ENCODE data around the gene NCKAP5.

NCKAP5 gene

DNA sequence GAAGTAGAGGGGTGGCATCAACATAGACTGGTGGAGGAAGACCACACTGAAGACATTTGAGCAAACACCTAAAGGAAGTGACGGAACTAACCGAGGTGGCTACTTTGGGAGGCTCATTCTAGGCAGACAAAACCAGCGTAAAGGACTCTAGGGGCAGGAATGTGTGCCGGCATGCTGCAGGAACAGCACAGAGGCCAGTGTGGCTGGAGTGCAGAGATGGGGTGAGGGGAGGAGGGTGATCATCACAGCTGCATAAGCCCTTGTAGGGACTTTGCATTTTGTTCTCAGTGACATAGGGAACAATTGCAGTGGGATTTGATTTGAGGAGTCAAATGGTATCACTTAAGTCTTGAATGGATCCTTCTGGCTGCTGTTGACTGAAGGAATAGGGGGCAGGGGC is 253.5 kb downstream of the NCKAP5 start:
- DNase-seq = no peak

DNA sequence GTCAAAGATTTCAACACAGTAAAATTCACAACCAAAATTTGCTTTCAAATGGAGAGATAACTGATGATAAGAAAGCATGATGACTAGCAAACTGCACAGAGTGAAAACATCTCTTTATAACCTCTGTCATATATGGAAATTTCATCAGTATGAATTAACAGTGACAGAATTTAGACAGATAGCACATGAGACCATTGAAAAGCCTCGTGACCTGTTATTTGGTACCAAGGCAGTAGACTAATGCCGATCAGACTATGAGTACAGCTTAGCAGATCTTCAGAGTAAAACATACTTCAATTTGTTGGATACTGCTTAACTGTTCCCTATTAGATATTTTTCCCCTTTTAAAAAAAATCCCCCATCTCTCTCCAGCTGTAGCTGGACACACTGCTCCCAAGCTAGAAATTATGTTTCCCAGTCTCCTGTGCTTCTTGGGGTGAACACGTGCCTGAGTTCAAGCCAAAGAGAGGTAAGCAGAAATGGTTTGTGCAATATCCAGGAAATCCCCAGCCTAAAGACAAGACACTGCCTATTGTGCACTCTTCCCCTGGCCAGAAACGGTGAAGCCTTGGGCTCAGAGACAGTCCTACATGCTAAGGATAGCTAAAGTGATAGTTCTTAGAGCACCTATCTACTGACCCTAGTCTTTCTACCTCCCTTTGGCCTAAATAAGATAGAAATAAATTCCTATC is 256.1 kb downstream of the NCKAP5 start:
- DNase-seq = no peak

DNA sequence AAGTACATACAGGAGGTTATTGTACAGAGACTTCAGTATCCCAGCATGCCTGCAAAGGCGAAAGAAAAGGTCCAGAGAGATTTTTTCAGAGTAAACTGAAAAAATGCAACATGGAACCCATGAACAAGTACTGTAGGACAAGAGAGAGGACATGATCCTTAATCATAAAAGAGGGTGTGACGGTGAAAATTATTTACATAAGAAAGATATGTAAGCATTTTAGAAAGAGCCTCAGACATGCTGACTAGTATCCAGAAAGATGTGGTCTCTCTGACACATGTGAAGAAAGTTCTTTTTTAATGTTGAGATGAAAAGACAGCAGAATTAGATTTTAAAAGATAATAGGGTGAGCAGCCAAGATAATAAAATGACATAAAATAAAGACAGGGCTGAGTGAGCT is 262.0 kb downstream of the NCKAP5 start:
- DNase-seq = no peak

DNA sequence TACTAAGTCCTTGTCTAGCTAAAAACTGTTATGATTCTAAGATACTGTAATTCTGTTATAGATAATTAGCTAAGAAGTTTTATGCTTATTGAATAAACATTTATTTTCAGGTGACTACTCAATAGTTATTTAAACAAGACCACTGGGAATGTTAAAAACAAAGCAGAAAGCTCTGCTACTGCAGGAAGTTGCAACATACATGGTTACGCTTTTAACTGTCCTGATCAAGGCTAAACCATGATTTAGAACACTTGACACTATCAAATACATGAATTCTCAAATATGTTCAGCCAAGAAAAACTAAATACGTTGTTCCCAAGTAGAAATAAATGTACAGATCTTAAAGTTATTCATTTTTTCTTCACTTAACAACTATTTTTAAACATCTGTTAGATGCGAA is 263.9 kb downstream of the NCKAP5 start:
- no peak for DNase-seq

DNA sequence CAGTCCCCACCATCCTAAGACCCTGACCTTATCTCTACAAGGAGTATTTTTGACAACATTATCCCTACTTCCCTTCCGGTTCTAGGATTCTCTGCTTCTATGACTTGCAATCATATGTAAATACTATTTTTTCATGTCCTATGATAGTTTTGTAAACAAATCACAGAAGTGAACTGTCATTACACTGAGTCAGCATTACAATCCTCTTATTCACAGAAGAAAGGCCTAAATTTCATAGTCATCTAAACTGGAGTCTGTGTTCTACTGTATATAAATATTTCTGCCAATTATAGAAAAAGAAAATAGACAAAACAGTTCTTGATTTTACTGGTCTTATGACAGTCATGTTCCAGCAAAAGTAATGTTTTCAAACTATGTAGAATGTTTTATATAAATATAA is 265.1 kb downstream of the NCKAP5 start:
- DNase-seq = no peak

GRCh38 chr2:133296401-133296800 is 271.9 kb downstream of the NCKAP5 start:
- DNase-seq = no peak

GRCh38 chr2:133293544-133294353 is 274.5 kb downstream of the NCKAP5 start:
- DNase-seq = no peak

GRCh38 chr2:133292259-133292658 is 276.0 kb downstream of the NCKAP5 start:
- no peak for DNase-seq

DNA sequence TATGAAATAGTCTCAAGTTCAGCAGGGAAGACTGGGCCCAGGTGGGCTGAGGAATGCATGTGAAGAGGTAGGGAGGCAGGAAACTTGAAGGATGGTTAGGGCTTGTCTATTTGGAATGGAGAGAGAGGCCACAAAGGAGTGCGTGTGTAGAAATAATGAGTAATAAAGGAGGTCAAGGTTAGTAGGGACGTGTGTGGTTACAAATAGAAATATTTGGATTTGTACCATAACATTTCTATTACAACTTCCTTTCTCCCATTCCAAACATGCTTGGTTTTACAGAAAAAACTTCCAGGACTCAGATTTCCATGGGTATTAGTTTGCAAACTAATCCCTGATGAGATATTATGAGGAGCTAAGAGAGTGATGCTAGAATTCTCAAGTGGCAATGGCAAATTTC is 280.6 kb downstream of the NCKAP5 start:
- no peak for DNase-seq

DNA sequence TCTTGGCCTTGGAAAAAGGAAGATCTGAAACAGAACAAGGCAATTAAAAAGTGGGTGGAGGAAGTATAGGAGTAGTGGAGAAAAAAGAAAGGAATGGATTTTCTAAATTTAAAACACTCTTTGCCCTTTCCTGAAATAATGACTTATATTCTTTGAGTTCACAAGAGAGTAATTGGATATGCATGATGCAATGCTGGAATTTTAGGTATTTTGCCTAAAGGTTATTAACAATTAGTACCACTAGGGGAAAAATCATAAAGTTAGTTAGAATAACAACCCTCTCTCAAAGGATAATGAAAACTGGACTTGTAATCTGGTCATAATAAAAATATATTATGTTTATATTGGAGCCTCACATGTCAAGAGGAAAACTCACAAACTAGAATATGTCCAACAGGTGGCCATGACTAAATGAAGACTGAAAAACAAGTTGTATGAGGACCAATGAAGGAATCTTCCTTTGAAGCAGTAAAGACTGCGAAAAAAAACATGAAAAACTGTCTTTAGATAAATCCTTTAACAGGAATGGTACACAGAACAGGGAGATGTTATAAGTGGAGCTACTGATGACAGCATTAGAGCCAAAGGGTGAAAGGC is 281.8 kb downstream of the NCKAP5 start:
- DNase-seq = no peak

- DNase-seq = no peak
These were observed 295.2 kb downstream of the NCKAP5 start for GRCh38 chr2:133273031-133273430.

DNA sequence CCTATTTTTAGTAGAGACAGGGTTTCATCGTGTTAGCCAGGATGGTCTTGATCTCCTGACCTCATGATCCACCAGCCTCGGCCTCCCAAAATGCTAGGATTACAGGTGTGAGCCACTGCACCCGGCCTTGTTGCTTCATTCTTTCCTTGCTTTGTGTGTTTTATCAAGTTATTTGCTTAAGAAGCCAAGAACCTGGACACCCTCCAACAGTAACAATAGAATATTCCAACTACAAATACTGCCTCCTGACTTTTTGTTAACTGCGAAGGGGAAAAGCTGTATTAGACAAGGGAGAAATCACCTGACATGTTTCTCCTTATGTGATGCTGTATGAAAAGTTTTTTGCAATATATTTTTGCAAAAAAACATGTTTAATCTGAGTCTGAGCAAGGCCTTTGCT is 297.2 kb downstream of the NCKAP5 start:
- no peak for DNase-seq

DNA sequence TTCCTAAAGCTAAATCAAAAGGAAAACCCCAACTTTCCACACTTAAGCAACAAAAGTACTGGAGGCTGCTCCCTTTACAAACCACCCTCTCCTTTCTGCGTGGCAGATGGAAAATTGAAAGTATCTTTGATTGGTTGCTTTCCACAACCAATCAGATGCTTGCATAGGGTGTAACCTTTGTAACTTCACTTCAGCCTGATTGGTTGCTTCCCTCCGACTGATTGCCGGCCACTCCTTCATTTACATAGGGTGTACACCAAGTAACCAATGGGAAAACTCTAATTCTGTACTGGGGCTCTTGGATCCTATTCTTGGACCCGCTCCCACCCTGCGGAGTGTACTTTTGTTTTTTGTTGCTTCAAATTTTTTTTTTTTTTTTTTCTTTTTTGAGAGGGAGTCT is 297.7 kb downstream of the NCKAP5 start:
- DNase-seq = no peak

- DNase-seq = no peak
These were observed 301.2 kb downstream of the NCKAP5 start for GRCh38 chr2:133266926-133267590.

DNA sequence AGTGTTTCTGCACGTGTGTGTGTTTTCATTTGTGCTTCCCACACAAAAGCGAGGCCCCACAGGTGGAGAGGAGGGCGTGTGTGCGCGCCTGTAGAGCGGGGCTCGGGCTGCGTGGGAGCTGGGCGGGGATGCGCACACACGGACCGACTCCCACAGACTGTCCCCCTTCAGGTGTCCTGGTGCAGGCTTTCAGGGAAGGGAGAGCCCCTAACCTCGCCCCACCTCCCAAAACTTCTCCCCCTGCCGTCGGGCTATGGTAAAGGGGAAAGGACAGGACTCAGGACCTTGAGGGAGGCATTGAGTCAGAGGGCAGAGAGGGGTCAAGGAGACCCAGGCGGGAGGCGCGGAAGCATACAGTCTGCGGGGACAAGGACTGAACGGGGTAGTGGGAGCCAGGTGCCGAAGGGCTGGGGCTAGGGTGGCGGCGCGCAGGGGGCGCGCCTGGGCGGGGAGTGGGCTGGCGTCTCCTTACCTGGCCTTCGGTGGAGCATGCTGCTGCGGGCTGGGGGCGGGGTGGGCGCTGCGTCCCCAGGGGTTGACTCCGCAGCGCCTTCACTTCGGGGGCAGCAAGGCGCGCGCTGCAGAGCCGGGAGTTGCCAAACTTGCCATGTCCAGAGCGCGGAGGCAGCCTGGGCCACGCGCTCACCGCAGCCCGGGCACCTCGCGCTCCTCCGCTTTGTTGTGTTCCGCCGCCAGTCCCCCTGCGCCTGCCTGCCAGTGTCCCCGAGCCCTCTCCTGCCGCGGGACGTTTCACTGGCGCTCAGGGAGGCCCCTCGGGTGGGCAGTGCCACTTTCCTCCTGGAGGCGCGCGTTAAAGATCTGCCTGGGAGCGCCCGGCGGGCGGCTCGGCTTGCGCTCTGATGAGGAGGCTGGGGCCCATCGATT is 302.0 kb downstream of the NCKAP5 start:
- no peak for DNase-seq

DNA sequence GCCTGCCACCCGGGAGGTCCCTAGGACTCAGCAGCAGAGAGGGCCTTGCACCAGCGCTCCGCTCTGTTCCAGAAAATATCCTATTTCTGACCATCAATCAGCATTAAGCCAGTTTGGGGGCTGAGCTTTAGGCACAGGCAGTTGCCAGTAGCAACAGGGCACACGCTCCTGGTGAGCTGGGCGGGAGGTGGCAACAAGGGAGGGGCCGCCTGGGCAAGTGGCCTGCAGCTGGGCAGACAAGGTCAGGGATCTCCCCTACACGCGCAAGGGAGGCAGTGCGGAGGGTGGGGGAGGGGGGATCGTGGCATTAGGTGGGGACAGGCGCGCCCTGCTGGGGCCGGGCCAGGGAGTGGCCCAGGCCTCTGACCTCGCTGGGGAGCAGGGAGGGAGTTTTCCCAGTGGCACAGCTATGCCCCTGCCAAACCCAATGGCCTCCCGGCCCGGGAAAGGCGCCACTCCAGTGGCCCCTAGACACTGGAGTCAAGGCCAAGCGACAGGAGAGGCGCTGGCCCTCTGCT is 302.8 kb downstream of the NCKAP5 start:
- DNase-seq = no peak

DNA sequence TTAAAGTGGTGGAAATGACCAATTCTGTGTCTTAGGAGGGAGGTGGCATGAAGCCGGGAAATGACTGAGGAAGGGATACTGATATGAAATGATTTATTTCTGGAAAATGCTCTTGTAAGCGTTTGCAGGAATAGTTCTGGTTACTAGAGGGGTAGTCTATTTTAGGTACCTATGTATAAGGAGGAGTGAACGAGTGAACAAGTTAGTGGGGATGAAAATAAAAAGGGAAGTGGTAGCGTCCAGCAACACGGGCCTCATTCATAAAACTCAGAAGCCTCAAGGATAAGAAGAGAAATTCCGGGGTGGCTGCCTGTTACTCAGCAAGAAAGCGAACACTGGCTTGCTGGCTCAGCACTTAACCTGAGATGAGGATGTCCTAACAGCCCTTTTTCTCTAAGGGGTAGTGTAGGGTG is 303.3 kb downstream of the NCKAP5 start:
- no peak for DNase-seq

- no peak for DNase-seq
These were observed 305.4 kb downstream of the NCKAP5 start for GRCh38 chr2:133262893-133263292.

- DNase-seq = no peak
These were observed 312.9 kb downstream of the NCKAP5 start for GRCh38 chr2:133255360-133255759.

- no peak for DNase-seq
These were observed 314.5 kb downstream of the NCKAP5 start for GRCh38 chr2:133253793-133254192.

GRCh38 chr2:133252780-133253355 is 315.4 kb downstream of the NCKAP5 start:
- no peak for DNase-seq

GRCh38 chr2:133249362-133249761 is 318.9 kb downstream of the NCKAP5 start:
- no peak for DNase-seq

All from AML-193 (cell line).